Measurements from ENCODE around the gene ATP10A.

DNA sequence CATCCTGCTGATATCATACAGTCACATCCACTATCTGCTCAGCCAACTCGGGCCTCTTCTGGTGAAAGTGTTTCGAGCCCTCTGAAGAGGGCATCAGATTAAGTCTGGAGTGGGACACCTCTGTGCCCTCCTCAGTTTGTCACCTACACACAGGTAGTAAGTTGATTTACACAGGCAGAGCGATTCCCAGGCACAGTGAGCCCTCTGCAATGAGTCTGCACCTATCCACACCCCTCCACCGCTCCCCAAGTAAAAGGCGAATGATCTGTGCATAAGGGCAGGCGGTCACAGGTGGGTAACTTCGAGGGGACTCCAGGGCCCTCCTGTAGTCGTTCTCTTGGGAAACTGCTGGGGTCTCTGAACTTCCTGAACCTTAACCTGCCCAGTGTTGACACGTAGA is 152.0 kb downstream of the ATP10A start:
- TF ChIP-seq CTCF (IDR thresholded peaks at IDR 0.05) (no peak), POLR2A (IDR thresholded peaks at IDR 0.05) (no peak), POLR2AphosphoS5 (IDR thresholded peaks at IDR 0.05) (no peak)
